Natural killer cell treated with Interleukin-12 subunit alpha and Interleukin-12 subunit beta and Interleukin-15 and Interleukin-18, amount 100 ng/mL, for 72 hours (primary cell): ENCODE measurements around the gene RAB3A. TPM values are rescaled to one million over a fixed set of nuclear protein-coding genes. Genes with fewer than 3 reads are reported as not detected.
A peak's percentile ranks its signal among the peaks of the same experiment; 100 is the strongest.

Experiments used
- ATAC-seq, 2 donors: fragments of 150-1000 bp; cut with Tn5 transposase in 1 of 2; sonication (Bioruptor Pico), chemical (Tn5 transposase) in 1 of 2; 2 replicates each; pipeline ENCODE4 v1.10.0; 2021
- DNase-seq: peaks from one replicate; pipeline ENCODE4 v3.0.0; 2022; ENCODE audit warnings: low spot score
- H3K27ac Mint-ChIP-seq, 2 donors: 1 replicate in 1 of 2; 2 replicates in 1 of 2; pipeline ENCODE4 v1.8.0; 2022; ENCODE audit warnings: mixed read lengths in 2 of 2, mild to moderate bottlenecking in 1 of 2, moderate library complexity in 1 of 2
- H3K27me3 Mint-ChIP-seq, 2 donors: 1 replicate in 1 of 2; 2 replicates in 1 of 2; pipeline ENCODE4 v1.8.0; 2022; ENCODE audit warnings: mixed read lengths in 2 of 2
- H3K36me3 Mint-ChIP-seq: one replicate; pipeline ENCODE4 v1.8.0; 2022; ENCODE audit warnings: mixed read lengths
- H3K4me1 Mint-ChIP-seq, 2 donors: 1 replicate in 1 of 2; 2 replicates in 1 of 2; pipeline ENCODE4 v1.8.0; 2022; ENCODE audit warnings: low read depth in 2 of 2, mixed read lengths in 2 of 2, mild to moderate bottlenecking in 1 of 2
- H3K4me3 Mint-ChIP-seq: one replicate; pipeline ENCODE4 v1.8.0; 2022; ENCODE audit warnings: mixed read lengths
- H3K9me3 Mint-ChIP-seq: 2 replicates; pipeline ENCODE4 v1.8.0; 2022; ENCODE audit warnings: mixed read lengths
- total RNA-seq, 2 donors: library from RNA; stranded (reverse); gene quantifications; one replicate each; pipeline ENCODE4 v1.2.3, GENCODE V29; 2022

The RAB3A gene
- total RNA-seq, 2 donors from 2014 or later: 3.9 to 5.1 TPM

GRCh38 chr19:18152817-18153555, 50.9 kb downstream of the RAB3A start, which contains the start of gene PIK3R2:
TSS of gene PIK3R2 (plus strand) at chr19:18153163. CDS start at chr19:18155880, 2,717 bp downstream.
- Mint-ChIP-seq H3K27ac (peak within 1 kb of the TSS; percentile 97), H3K27me3 (no peaks in the 10 kb centered on the region), H3K4me3 (peak within 1 kb of the TSS; percentile 95), H3K4me1 (peaks cover 31 to 38% of the 10 kb centered on the region in 2 donors), H3K36me3 (no peaks in the 10 kb centered on the region), H3K9me3 (no peaks in the 10 kb centered on the region)
- ATAC-seq: peak; percentile 92 to 95
- DNase-seq: peak; percentile 100

DNA sequence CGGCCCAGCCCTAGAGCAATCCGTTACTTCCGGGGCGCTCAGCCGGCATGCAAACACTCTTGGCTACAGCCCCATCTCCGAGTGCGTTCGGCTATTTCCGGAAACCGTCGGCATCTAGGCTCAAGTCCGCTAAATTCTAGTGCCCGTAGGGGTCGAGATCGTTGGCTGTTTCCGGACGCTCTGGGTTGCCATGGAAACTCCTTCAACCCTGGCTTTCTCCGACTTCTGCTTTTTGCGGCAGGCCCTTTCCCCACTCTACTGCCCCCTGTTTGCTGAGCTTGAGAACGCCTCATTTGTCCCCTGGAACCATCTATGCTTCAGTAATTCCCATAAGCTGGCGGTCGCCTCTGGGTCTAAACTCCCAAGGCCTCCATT, 51.4 kb downstream of the RAB3A start:
- Mint-ChIP-seq H3K4me3 (peak overlapping the region; percentile 83), H3K36me3 (no peaks in the 10 kb centered on the region), H3K27me3 (no peaks in the 10 kb centered on the region), H3K4me1 (peaks cover 31 to 38% of the 10 kb centered on the region in 2 donors), H3K27ac (peak overlapping the region; percentile 97), H3K9me3 (no peaks in the 10 kb centered on the region)
- DNase-seq (peak; percentile 98), ATAC-seq (peak; percentile 81 to 83)

DNA sequence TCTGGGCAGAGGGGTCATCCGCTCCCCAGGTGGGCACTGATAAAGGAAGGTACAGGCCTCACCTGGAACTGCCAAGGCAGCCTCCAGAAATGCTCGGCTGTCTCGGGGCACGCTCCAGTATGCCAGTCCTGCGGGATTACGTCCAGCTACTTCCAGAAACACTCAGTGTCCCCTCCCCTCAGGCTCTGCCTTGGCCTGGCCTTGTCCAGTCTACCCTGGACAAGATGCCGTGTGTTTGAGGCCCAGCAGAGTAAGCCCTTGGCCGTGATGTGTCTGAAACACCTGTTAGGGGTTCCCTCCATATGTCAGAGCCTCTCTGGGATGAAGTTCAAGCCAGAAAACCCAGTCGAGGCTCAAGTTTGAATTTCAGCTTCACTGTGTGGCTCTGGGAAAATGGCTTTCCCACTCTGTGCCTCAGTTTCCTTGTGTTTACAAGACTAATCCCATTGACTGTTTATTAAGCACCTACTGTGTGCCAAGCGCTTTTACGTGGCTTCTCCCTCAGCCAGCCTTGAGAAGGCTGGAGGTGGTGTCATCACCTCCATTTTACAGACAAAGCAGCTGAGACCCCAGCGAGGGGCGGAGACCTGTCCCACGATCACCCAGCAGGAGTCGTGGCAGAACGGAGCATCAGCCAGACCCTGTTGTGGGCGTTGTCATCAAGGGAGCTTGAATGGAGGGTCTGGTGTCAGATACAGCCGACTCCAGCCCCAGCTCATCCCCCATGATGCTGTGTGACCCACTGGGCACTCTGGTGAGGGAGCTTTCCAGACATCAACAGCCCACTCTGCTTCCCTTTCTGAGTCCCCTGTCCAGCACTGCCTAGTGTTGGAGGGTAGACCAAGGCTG, 52.8 kb downstream of the RAB3A start:
- ATAC-seq: no peak
- peaks cover 34 to 40% of the 10 kb centered on the region in 2 donors for H3K4me1 Mint-ChIP-seq

GRCh38 chr19:18149596-18149975, 54.3 kb downstream of the RAB3A start:
- Mint-ChIP-seq H3K36me3 (no peaks in the 10 kb centered on the region), H3K4me3 (peak overlapping the region; percentile 68), H3K4me1 (peaks cover 33 to 39% of the 10 kb centered on the region in 2 donors), H3K27ac (peak overlapping the region in 1 of 2 donors; percentile 48), H3K27me3 (no peaks in the 10 kb centered on the region), H3K9me3 (no peaks in the 10 kb centered on the region)
- DNase-seq: no peak
- ATAC-seq: no peak

More for the DNA sequence above, 52.8 kb downstream of the RAB3A start:
- Mint-ChIP-seq H3K9me3 (no peaks in the 10 kb centered on the region), H3K4me3 (peak overlapping the region; percentile 83), H3K27me3 (no peaks in the 10 kb centered on the region), H3K36me3 (no peaks in the 10 kb centered on the region), H3K27ac (peak overlapping the region; percentile 97)
- DNase-seq: no peak

GRCh38 chr19:18147396-18147795, 56.4 kb downstream of the RAB3A start:
- peaks cover 22 to 27% of the 10 kb centered on the region in 2 donors for H3K4me1 Mint-ChIP-seq
- no peak for ATAC-seq
- no peak for DNase-seq
- no peaks in the 10 kb centered on the region for H3K36me3 Mint-ChIP-seq
- H3K4me3 Mint-ChIP-seq: no peak overlapping the region
- no peaks in the 10 kb centered on the region for H3K27me3 Mint-ChIP-seq
- no peak overlapping the region for H3K27ac Mint-ChIP-seq
- no peaks in the 10 kb centered on the region for H3K9me3 Mint-ChIP-seq

Other genes with a start within 250 kb of the RAB3A start
- 1 to 10 TPM; 1.0 to 1.3 TPM for gene KCNN1, start 236.9 kb downstream of the RAB3A start, total RNA-seq
- 10 to 100 TPM; 34.0 to 34.8 TPM for gene ARRDC2, start 195.9 kb downstream of the RAB3A start, total RNA-seq
- 100 to 1,000 TPM; 109 to 124 TPM for gene IL12RB1, start 117.1 kb downstream of the RAB3A start, total RNA-seq
- 10 to 100 TPM; 30.3 to 31.4 TPM for gene MAST3, start 106.3 kb downstream of the RAB3A start, total RNA-seq
- 10 to 100 TPM; 12.6 to 20.1 TPM for gene PIK3R2, start 50.9 kb downstream of the RAB3A start, total RNA-seq
- gene IFI30, start 30.2 kb downstream of the RAB3A start, total RNA-seq: 100 to 1,000 TPM in 1 of 2 donors, 10 to 100 TPM in 1; 76.2 to 139 TPM
- gene MPV17L2, start 10.8 kb downstream of the RAB3A start, total RNA-seq: 10 to 100 TPM; 17.4 to 34.2 TPM
- 1 to 10 TPM in 1 of 2 donors, under 1 TPM in 1; 0.22 to 1.4 TPM for gene PDE4C, start 22.4 kb upstream of the RAB3A start, total RNA-seq
- gene IQCN, start 70.4 kb upstream of the RAB3A start, total RNA-seq: 1 to 10 TPM; 1.5 to 4.0 TPM
- 100 to 1,000 TPM; 218 to 267 TPM for gene JUND, start 77.6 kb upstream of the RAB3A start, total RNA-seq
- gene LSM4, start 119.0 kb upstream of the RAB3A start, total RNA-seq: 100 to 1,000 TPM; 153 to 223 TPM
- 10 to 100 TPM; 42.1 to 50.7 TPM for gene PGPEP1, start 136.6 kb upstream of the RAB3A start, total RNA-seq
- gene GDF15, start 182.1 kb upstream of the RAB3A start, total RNA-seq: under 1 TPM in 1 of 2 donors, not detected in 1; 0.71 TPM
- gene LRRC25, start 193.6 kb upstream of the RAB3A start, total RNA-seq: not detected
- gene SSBP4, start 215.4 kb upstream of the RAB3A start, total RNA-seq: 100 to 1,000 TPM; 112 to 271 TPM
- gene ISYNA1, start 234.1 kb upstream of the RAB3A start, total RNA-seq: 10 to 100 TPM; 19.0 to 25.6 TPM